H54 (cell line): Measurements from ENCODE around the gene BPI.
"Not testable (repeated sequence)": the region's sequence is repeated elsewhere in the genome, so short reads cannot be mapped to it uniquely, and the experiment has no call there.

Experiments
- DNase-seq: peaks from one replicate; pipeline ENCODE4 v3.0.0; 2011; ENCODE audit warnings: low spot score, mixed read lengths; ENCODE audit not compliant: insufficient read length
- FAIRE-seq: peaks from 3 replicates; lab custom pipeline; 2011; peaks lifted over from hg19 to GRCh38; lab: Jason Lieb, UNC
- POLR2A ChIP-seq: IDR thresholded peaks from 2 replicates; pipeline ENCODE4 v1.6.1; 2011; ENCODE audit warnings: low read depth, mild to moderate bottlenecking, low read length

The BPI gene

DNA sequence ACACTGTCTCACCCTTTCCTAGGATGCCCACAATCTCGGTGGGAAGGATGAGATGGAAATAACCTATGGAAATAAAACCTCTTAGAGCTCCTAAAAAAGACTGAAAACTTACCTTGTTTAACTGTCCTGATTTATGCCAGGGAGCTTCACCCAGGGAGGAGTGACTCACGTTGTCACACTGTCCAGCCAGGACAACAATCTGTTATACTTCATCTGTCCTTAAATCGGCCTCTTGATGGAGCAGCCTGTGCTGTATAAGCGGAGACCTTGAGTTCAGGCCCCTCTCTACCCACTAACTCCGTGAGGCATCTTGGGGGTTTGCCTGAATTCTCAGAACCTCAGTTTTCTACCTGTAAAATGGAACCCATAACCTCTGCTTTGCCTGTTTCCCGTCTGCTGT lies 34.2 kb upstream of the BPI start:
- no peak for FAIRE-seq
- TF ChIP-seq POLR2A = no peak

DNA sequence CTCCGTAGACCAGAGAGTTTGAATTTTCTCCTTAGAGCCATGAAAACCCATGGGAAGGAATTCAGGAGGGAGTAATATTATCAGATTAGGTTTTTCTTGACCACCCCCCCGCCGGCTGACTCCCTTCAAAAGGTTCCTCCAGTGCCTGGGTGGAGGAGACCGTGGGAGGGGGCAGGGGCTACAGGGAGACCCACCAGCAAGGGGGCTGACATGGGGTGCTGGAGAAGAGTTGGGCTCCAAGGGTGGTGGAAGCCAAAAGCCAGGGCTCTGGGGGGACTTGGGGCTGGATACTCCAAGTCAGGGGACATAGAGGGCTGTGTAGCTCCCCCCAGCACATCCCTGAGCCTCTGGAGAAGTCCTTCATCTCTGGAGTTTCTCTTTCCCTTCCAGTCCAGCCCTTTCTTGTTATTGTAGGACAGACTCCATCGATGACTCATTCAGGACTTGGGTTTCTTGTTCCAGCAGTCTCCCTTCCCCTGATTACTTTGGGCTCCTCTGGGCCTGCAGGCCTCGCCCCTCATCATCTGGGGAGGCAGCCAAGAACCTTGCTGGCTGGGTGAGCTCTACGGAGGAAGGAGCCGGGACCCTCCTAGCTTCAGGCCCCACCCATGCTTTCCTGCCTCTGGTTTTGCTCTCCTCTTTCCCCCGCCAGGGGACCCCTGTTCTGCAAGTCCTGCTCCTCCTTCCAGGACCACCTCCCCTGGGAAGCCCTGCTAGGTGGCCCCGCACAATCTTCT lies 32.9 kb upstream of the BPI start:
- TF ChIP-seq POLR2A = no peak
- FAIRE-seq = peak; percentile 20
- peak; percentile 91 for DNase-seq

More for the DNA sequence above, 34.2 kb upstream of the BPI start:
- no peak for DNase-seq

DNA sequence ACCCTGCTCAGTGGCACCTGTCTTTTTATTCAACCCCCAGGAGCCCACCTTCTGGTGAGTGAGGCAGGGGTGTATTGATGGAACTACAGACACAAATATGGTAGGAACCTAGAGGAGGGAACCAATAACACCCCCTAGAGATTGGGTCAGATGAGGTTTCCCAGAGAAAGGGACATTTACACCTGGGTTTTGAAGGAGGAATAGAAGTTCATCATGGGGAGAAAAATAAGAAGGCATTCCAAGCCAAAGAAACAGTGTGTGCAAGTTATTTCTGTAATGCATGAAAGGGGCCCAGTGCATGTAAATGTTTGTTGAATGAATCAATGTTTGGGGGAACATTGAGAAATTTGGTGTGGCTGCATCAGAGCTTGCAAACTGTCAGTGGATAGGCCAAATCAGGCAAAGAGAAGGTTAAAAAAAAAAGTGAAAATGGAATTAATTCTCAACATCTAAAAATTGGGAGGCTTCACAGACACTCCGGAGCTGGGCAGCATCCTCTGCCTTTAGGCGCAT lies 32.3 kb upstream of the BPI start:
- FAIRE-seq = no peak
- DNase-seq = no peak
- no peak for TF ChIP-seq POLR2A

DNA sequence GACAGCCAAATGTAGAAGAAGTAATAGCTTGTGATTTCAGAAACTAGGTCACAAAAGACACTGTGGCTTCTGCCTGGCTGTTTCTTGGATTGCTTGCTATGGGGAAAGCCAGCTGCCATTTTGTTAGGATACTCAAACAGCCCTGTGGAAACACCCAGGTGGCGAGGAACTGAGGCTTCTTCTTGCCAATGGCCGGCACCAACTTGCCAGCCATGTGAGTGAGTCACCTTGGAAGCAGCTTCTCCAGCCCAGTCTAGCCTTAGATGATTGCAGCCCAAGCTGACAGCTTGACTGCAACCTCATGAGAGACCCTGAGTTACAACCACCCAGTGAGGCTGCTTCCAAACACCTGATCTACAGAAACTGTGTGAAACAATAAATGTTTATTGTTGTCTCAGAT lies 31.6 kb upstream of the BPI start:
- no peak for TF ChIP-seq POLR2A
- DNase-seq (no peak), FAIRE-seq (no peak)

DNA sequence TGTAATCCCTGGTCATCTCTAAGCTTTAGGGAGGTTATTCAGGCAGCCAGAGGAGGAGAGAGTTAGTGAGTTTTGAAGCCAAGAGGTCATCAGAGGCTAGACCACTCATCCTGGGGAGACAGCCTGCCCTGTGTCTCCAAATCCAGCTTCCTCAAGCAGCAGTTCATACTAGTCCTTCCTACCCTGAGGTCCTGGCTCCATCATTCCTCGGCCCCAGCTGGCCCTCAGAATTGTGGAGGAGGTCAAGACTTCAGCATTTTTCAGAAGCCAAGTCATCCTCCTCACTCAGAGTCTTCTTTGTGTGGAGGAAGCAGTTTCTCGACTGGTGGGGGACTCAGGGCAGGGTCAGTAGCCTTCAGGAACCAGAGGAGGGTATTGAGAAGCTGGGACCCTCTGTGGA lies 31.0 kb upstream of the BPI start:
- DNase-seq (no peak), FAIRE-seq (no peak)
- no peak for TF ChIP-seq POLR2A

DNA sequence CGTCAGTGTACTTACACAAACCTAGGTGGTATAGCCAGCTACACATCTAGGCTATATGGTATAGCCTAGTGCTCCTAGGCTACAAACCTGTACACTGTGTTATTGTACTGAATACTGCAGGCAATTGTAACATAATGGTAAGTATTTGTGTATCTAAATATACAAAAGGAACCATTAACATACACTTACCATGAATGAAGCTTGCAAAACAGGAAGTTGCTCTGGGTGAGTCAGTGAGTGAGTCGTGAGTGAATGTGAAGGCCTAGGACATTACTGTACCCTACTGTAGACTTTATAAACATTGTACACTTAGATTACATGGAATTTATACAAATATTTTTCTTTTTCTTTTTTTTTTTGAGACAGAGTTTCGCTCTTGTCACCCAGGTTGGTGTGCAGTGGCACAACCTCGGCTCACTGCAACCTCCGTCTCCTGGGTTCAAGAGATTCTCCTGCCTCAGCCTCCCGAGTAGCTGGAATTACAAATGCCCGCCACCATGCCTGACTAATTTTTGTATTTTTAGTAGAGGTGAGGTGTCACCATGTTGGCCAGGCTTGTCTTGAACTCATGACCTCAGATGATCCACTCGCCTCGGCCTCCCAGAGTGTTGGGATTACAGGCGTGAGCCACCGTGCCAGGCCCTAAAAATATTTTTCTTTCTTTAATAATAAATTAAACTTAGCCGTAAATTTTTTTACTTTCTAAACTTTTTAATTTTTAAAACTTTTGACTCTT lies 28.0 kb upstream of the BPI start:
- no peak for FAIRE-seq
- DNase-seq = no peak

DNA sequence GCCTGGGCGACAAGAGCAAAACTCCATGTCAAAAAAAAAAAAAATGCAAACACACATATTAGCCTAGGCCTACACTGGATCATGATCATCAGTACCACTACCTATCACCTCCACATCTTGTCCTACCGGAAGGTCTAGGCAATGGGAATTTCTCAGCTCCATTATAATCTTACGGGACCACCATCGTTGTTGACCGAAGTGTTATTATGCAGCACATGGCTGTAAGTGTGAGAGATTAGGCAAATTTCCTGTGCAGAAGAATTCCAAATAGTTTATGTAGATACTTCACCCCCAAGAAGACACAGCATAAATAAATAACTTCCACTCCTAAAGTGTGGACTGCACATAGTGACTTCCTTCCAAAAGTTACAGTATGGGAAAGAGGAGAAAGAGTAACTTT lies 26.7 kb upstream of the BPI start:
- no peak for TF ChIP-seq POLR2A
- FAIRE-seq = no peak
- no peak for DNase-seq

More for the DNA sequence above, 28.0 kb upstream of the BPI start:
- no peak for TF ChIP-seq POLR2A

DNA sequence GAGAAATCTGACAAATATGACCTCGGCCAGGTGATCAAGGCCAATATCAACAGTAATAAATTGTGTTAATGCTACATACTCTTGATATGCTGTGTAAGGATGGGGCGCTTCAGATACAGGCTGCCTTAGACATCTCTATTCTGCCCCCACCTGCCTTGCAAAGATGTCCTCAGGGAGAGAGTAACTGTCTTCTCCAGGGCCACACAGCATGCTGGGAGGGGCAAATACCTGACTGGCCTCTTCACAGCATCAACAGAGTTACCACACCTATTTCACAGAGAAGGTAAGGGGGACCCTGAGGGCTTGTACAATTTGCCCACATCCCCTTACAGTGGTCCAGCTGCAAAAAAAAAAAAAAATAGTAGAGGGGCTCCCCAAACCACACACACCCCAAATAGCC lies 26.3 kb upstream of the BPI start:
- TF ChIP-seq POLR2A = no peak
- DNase-seq (no peak), FAIRE-seq (no peak)

DNA sequence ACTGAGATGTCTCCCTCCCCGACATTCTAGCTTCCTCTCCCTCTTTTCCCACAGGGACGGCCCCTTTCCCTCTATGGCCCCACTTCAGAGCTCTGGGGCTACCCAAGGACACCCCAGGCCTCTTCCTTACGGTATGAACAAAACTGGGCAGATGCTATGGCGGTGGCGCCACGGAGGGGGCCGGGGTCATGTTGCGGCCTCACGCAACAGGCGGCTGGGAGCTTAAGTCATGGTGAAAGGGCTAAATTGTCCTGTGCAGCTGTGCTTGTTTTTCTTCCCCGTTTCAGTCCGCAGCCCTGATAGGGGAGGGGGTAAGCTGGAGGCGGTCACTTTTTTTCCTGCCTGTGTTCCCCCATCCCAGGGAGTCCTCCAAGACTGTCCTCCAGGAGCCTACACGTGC lies 25.8 kb upstream of the BPI start:
- FAIRE-seq (no peak), DNase-seq (no peak)
- no peak for TF ChIP-seq POLR2A

DNA sequence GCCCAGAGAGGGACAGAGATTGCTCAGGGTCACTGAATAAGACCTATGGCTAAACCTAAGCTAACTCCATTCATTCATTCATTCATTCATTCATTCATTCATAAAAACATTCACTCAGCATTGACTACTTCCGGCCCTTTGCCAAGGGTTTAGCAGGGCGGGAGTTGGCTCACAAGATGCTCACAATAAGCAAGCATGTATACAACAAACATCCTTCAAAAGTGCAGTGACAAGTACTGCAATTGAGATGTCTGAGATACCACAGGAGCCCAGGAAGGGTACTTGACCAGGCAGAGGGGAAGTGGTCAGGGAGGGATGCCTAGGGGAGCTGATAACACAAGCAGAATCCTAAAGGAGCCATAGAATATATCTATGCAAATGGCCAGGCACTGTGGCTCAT lies 25.2 kb upstream of the BPI start:
- FAIRE-seq = no peak
- no peak for DNase-seq
- no peak for TF ChIP-seq POLR2A

DNA sequence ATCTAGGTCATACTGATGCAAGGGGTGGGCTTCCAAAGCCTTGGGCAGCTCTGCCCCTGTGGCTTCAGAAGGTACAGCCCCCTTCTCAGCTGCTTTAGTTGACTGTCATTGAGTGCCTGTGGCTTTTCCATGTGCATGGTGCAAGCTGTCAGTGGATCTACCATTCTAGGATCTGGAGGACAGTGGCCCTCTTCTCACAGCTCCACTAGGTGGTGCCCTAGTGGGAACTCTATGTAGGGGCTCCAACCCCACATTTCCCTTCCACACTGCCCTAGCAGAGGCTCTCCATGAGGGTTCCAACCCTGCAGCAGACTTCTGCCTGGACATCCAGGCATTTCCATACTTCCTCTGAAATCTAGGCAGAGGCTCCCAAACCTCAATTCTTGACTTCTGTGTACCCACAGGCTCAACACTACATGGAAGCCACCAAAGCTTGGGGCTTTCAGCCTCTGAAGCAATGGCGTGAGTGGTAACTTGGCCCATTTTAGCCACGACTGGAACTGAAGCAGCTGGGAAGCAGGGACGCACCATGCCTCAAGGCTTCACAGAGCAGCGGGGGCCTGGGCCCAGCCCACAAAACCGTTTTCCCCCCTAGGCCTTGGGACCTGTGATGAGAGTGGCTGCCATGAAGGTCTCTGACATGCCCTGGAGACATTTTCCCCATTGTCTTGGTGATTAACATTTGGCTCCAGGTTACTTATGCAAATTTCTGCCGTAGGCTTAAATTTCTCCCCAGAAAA lies 22.6 kb upstream of the BPI start:
- not testable (repeated sequence) for FAIRE-seq, DNase-seq

DNA sequence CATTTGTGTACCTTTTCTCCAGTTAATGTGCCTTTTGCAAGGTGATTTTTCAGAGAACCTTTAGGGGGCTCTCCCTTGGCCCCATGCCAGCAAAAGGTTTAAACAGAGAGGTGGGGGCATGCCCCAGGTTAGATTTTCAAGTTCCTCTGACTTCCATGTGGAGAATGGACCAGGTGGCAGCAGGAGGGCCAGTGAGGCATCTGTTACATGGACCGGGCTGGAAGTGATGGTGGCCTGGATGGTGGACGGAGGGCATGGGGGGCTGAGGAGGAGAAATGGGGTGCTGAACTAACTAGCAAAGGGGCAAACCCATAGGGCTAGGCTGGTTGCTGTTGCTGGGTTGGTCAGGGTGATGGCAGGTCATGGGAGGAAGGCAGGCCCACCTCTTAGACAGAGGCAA lies 20.7 kb upstream of the BPI start:
- TF ChIP-seq POLR2A = no peak
- FAIRE-seq (no peak), DNase-seq (no peak)

DNA sequence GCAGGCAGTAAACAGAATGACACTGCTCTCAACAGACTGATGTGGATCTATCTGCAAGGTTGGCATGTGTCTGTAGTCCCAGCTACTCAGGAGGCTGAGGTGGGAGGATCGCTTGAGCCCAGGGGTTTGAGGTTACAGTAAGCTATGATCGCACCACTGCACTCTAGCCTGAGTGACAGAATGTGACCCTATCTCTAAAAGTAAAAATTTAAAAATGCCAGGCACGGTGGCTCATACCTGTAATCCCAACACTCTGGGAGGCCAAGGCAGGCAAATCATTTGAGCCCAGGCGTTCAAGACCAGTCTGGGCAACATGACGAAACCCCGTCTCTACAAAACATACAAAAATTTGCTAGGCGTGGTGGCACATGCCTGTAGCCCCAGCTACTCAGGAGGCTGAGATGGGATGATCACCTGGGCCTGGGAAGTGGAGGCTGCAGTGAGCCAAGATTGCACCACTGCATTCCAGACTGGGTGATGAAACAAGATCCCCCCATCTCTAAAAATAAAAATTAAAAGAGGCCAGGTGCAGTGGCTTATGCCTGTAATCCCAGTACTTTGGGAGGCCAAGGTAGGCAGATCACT lies 19.8 kb upstream of the BPI start:
- not testable (repeated sequence) for DNase-seq, FAIRE-seq
